GM18498 (cell line): Measurements from ENCODE around the gene COX10.
"Not testable (repeated sequence)": the region's sequence is repeated elsewhere in the genome, so short reads cannot be mapped to it uniquely, and the experiment has no call there.

Source experiments
- ATAC-seq: cut with Tn5 transposase; IDR thresholded peaks from one replicate; pipeline ENCODE4 v1.9.1; 2021; ENCODE audit warnings: mild to moderate bottlenecking, moderate library complexity; ENCODE audit not compliant: unreplicated experiment

Gene COX10

GRCh38 chr17:14168582-14168981 lies 99.3 kb downstream of the COX10 start:
- no peak for ATAC-seq

DNA sequence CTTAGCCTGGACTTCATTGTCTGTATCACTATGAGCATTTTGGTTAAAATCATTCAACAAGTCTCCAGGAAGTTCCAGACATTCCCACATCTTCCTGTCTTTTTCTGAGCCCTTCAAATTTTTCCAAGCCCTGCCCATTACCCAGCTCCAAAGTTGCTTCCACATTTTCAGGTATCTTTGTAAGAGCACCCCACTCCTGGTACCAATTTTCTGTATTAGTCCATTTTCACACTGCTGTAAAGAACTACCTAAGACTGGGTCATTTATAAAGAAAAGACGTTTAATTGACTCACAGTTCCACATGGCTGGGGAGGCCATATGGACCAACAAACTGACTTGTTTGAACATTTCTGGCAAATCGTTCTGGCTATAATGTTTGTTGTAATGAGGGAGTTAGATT lies 100.0 kb downstream of the COX10 start:
- no peak for ATAC-seq

DNA sequence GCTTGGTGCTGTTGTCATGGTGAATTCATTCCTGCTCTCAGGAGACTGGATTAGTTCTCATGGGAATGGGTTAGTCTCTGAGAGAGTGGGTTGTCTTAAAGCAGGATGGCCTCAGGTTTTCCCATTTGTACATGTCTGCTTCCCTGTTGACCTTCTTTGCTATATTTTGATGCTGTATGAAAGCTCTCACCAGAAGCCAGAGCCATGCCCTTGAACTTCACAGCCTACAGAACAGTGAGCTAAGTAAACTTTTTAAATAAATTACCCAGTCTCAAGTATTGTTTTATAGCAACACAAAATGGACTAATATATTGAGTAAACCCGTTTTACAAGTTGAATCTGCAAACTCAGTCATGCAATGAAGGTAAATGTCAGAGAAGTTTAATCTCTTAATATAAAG lies 100.6 kb downstream of the COX10 start:
- no peak for ATAC-seq

GRCh38 chr17:14176989-14177388 lies 107.7 kb downstream of the COX10 start:
- not testable (repeated sequence) for ATAC-seq

- not testable (repeated sequence) for ATAC-seq
Measured at GRCh38 chr17:14177801-14178200, 108.5 kb downstream of the COX10 start.

DNA sequence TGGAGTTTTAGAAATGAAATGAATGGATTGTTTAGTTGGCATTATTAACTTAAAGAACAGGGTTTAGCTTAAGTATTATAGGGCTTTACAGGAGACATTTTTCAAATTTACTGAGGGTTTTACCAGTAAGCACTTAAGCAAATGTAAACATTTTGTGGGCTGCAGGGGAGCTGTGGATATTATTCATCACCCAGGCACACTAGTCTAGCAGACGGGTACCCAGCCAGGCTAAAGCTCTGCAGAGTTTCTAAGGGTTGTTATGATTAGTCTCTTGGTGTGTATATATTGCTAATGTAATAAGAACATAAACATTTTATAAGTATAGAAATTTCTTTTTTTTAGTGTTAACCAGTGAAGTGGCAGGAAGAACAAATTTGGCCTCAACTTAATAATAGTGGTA lies 110.6 kb downstream of the COX10 start:
- not testable (repeated sequence) for ATAC-seq

DNA sequence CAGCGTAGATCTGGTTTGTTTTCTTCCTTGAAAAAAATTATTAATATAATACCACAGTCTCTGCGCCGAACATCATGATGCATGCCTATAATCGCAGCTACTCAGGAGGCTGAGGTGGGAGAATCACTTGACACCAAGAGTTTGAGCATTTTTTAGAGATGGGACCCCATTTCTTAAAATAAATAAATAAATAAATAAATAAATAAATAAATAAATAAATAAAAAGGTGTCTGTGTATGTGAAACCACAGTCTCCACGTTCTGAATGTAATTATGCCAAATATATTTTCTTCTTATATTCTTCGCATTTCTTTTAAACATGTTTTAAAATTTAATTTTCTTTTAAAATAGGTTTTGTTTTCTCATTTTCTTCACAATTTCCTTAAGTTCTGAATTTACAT lies 112.8 kb downstream of the COX10 start:
- not testable (repeated sequence) for ATAC-seq

GRCh38 chr17:14184536-14184935 lies 115.2 kb downstream of the COX10 start:
- ATAC-seq = not testable (repeated sequence)

- ATAC-seq = not testable (repeated sequence)
Measured at GRCh38 chr17:14186443-14186842, 117.1 kb downstream of the COX10 start.

- ATAC-seq = not testable (repeated sequence)
Measured at GRCh38 chr17:14190774-14191173, 121.5 kb downstream of the COX10 start.

DNA sequence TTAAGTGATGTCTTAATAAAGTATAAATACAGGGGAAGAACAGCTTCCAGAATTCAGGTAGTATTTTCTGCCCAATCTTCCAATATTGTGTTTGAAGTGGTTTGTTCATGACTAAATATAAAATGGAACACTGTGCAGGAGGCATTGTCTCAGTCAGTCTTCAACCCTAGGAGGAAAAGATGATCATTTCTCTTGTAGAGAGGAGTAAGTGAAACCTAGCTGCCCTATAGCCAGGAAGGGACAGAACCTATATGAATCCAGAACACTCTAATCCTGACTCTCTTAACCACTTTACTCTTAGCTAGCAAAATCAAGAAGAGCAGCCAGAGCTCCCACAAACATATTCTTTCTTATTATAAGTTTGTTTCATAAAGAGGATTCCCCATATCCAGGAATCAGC lies 122.2 kb downstream of the COX10 start:
- ATAC-seq = not testable (repeated sequence)

- not testable (repeated sequence) for ATAC-seq
Measured at GRCh38 chr17:14192039-14192438, 122.7 kb downstream of the COX10 start.

DNA sequence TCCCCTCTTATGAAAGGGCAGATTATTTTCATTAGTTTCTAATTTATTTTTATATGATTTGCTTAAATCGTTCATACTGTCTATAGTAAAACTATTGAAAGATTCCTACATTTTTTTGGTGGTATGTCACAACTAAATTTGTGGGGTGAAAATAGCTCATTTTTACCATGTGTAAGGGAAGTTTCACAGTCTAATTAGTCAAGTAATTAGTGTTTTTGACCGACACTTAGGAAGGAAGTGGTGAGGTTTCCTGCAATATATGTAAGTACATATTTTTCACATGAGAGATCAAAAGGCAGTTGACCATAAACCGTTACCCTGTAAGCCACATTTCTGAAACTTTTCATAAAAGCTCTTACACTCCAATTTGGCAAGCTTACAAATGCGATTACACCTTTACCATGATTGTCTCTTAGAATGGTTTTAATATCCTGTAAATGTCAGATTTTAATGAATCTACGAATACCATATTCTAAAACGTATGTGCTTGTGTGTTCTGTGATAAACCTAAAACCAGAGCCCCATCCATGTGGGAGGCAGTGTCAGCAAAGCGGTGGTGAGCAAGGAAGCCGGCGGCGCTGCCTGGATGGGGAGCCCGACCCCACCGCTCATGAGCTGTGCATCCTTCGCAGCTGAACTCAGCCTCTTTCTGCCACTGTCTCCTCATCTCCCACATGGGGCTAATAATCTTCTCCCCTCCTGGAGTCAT lies 123.5 kb downstream of the COX10 start:
- not testable (repeated sequence) for ATAC-seq

- ATAC-seq = no peak
Measured at GRCh38 chr17:14196377-14196997, 127.2 kb downstream of the COX10 start.

DNA sequence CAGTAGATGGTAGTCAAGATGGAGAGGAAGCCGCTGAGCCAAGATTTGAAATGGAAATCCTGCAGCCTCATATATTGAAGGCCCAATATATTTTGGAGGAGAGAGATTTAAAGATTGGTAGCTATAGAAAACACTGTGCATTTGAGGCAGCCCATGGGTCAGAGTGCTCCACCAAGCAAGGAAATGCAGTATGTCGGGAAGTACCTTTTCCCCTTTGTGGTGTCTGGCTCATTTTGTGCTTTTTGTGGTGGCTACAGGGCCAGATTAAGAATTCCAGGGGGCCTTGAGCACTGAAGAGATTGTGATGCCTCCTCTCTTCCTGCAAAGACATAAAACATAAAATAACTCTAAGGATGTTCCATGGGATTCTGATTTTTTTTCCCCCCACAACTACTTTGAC lies 127.8 kb downstream of the COX10 start:
- ATAC-seq = no peak

GRCh38 chr17:14197586-14197985 lies 128.3 kb downstream of the COX10 start:
- ATAC-seq = no peak

DNA sequence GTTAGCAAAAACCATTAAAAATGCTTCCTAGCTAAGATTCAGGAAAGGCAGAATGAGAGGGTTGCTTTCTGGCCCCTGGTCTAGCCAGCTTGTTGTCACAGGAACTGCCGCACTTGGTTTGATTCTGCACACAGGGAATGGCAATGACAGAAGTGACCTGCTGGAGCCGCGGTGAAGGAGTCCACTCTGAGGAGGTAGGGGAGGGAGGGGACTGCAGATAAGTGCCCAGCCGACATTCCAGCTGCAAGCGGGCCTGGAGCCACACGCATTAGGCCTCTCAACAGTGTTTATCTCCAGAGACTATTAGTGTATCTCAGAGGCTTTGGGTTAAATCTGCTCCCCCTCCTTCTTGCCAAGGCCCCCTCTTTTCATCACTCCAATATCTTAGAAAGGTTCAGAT lies 128.7 kb downstream of the COX10 start:
- no peak for ATAC-seq

GRCh38 chr17:14198575-14198974 lies 129.3 kb downstream of the COX10 start:
- no peak for ATAC-seq

DNA sequence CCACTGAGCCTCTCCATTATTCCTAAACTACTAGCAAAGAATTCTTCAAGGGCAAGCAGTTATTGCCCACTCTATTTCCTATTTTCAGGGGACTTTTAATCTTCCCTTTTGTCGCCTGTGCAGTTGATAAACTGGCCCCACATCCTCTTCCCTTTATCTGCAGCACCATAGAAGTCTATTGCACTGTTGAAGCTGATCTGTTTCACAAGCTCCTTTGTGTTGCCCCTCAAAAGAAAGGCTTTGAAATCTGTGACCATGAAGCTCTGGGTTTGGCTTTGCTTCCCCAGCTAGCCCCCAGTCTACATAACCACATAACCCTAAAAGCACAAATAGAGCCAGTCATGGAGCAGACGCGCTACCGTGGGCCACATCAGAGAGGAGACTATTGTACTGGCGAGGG lies 130.3 kb downstream of the COX10 start:
- no peak for ATAC-seq

DNA sequence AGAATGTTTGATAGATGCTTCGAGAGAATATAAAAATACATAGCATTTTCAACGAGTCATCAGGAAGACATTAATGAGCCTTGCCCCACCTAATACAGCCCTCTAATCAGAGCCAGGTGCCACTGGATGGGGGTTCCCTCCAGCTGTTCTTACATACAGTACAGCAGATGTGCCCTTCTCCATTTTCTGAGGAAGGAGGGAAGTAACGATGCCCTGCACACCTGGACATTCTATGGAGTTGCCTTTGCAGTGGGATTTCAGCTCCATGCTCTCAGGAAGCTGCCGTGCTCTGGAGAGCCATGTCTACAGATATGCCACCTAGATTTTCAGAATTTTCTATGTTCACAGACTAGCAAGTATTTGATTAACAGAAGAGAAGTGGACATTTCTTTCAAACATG lies 131.1 kb downstream of the COX10 start:
- ATAC-seq = no peak

- no peak for ATAC-seq
Measured at GRCh38 chr17:14201021-14201987, 132.0 kb downstream of the COX10 start.
